Measurements from ENCODE around the gene FGD1.

Gene FGD1

DNA sequence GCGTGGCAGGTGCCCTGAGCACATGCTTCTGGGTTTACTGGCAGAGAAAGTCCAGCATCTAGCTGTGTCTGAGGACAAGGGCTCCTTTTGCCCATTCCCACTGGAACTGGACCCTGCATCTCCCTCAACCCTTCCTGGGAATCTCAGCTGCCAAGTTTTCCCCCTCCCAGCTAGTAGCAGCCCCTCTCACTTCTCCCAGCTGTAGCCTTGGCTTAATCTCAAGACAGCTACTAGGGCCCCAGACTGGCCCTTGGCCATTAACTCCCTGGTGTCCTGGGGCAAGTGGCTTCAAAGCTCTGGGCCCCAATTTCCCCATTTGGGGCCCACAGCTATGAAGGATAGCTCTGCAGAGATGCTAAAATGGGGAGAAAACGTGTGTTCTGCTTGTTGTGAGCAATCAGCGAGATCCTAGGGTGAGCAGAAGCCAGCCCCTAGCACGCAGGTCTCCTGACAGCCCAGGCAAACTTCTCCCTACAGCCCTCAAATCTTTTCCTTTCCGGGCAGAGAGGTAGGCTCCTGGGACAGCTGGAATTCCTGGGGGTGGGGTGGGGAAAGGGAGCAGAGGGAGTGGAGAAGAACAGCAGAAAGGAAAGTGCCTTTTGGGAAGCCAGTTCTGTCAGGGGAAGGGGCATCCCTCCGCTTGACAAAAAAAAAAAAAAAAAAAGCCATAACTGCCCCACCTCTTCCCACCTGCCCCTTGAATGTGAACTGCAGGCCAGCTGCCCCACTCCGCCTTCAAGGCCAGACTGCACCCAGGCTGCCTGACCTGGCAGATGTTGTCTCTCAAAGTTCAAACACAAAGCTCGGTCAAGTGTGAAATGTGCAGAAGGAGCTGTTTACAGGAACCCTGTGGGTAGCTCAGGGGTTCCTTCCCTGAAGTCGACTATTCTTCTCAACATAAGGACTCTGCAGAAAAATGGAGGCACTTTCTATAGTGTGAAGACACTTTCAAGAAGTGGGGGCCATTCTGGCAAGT, 16.6 kb downstream of the FGD1 start:
- Histone ChIP-seq H3K4me3 (ENCODE audit: insufficient read depth, low read length, poor library complexity, severe bottlenecking) (no peak overlapping the region), H3K27me3 (ENCODE audit: low read length) (no peaks in the 10 kb centered on the region)

DNA sequence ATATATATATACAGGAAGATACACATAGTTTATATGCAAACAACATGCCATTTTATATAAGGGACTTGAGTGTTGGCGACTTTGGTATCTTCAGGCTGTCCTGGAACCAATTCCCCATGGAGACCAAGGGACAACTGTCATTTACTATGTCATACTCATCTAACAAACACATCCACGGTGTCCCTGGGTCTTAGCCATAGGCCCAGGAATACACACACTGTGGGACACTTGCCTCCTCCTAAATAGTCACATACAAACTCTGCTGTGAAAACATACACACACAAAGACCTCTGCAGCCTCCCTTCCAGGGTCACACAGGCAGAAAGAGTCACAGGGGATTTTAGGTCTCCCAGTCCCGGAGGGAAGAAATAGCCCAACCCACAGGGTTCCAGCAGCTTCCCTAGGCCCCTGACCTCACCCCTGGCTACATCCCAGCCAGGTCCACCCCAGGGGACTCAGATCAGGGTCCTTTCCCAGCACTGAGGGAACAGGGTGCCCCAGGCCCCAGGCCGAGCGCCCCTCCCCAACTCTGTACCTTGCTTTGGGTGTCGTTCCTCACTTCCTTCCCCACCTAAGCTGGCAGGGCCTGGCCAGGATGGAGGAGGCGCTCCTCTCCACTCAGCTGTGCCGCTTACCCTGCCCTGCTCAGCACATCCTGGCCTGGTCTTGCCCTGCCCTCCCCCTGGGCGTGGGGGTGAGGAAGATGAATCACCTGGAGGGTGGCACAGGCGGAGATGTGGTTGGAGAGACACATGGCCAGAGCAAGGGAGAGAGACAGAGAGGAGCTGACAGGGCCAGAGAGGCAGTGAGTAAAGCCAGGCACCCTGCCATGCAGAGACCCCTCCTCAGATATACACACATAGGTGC, 21.8 kb downstream of the FGD1 start:
- no peaks in the 10 kb centered on the region for H3K36me3 ChIP-seq (ENCODE audit: low read length)
- H3K4me2 ChIP-seq (ENCODE audit: low read depth, low read length, poor library complexity, severe bottlenecking) = no peak overlapping the region
- H3K79me2 ChIP-seq (ENCODE audit: insufficient read depth, low read length) = no peaks in the 10 kb centered on the region
- TF ChIP-seq EZH2phosphoT487 (conservative IDR thresholded peaks at IDR 0.05; ENCODE audit: low read length) = no peak
- TF ChIP-seq, protein P1, sequence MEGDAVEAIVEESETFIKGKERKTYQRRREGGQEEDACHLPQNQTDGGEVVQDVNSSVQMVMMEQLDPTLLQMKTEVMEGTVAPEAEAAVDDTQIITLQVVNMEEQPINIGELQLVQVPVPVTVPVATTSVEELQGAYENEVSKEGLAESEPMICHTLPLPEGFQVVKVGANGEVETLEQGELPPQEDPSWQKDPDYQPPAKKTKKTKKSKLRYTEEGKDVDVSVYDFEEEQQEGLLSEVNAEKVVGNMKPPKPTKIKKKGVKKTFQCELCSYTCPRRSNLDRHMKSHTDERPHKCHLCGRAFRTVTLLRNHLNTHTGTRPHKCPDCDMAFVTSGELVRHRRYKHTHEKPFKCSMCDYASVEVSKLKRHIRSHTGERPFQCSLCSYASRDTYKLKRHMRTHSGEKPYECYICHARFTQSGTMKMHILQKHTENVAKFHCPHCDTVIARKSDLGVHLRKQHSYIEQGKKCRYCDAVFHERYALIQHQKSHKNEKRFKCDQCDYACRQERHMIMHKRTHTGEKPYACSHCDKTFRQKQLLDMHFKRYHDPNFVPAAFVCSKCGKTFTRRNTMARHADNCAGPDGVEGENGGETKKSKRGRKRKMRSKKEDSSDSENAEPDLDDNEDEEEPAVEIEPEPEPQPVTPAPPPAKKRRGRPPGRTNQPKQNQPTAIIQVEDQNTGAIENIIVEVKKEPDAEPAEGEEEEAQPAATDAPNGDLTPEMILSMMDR (IDR thresholded peaks at IDR 0.05; ENCODE audit: insufficient read depth, low read length, poor library complexity, severe bottlenecking) = no peak
- no peak overlapping the region for H3K4me3 ChIP-seq (ENCODE audit: insufficient read depth, low read length, poor library complexity, severe bottlenecking)
- H3K27me3 ChIP-seq (ENCODE audit: low read length) = no peaks in the 10 kb centered on the region
- no peaks in the 10 kb centered on the region for H3K9me3 ChIP-seq (ENCODE audit: insufficient read depth, low read length)
- H3F3A ChIP-seq (ENCODE audit: insufficient read depth) = no peaks in the 10 kb centered on the region
- H3K9ac ChIP-seq (ENCODE audit: low read length) = no peak overlapping the region
- no peak overlapping the region for H3K27ac ChIP-seq (ENCODE audit: low read depth, low read length)
- no peaks in the 10 kb centered on the region for H3K9me2 ChIP-seq (replicated peaks; ENCODE audit: insufficient read depth, low read length)
- H4K20me1 ChIP-seq (ENCODE audit: low read depth, low read length) = no peaks in the 10 kb centered on the region
- H2AFZ ChIP-seq (ENCODE audit: low read depth, low read length, severe bottlenecking) = no peak overlapping the region

More for the DNA sequence above, 16.6 kb downstream of the FGD1 start:
- no peaks in the 10 kb centered on the region for H3K9me3 ChIP-seq (ENCODE audit: insufficient read depth, low read length)
- H3K79me2 ChIP-seq (ENCODE audit: insufficient read depth, low read length) = no peaks in the 10 kb centered on the region
- H3K36me3 ChIP-seq (ENCODE audit: low read length) = no peaks in the 10 kb centered on the region
- no peak overlapping the region for H3K27ac ChIP-seq (ENCODE audit: low read depth, low read length)
- H3K4me2 ChIP-seq (ENCODE audit: low read depth, low read length, poor library complexity, severe bottlenecking) = no peak overlapping the region
- H4K20me1 ChIP-seq (ENCODE audit: low read depth, low read length) = no peaks in the 10 kb centered on the region
- H2AFZ ChIP-seq (ENCODE audit: low read depth, low read length, severe bottlenecking) = no peak overlapping the region
- H3K9me2 ChIP-seq (replicated peaks; ENCODE audit: insufficient read depth, low read length) = no peaks in the 10 kb centered on the region
- H3F3A ChIP-seq (ENCODE audit: insufficient read depth) = no peaks in the 10 kb centered on the region
- H3K9ac ChIP-seq (ENCODE audit: low read length) = no peak overlapping the region
- TF ChIP-seq, protein P1 (IDR thresholded peaks at IDR 0.05; ENCODE audit: insufficient read depth, low read length, poor library complexity, severe bottlenecking) = no peak
- TF ChIP-seq EZH2phosphoT487 (conservative IDR thresholded peaks at IDR 0.05; ENCODE audit: low read length) = no peak

DNA sequence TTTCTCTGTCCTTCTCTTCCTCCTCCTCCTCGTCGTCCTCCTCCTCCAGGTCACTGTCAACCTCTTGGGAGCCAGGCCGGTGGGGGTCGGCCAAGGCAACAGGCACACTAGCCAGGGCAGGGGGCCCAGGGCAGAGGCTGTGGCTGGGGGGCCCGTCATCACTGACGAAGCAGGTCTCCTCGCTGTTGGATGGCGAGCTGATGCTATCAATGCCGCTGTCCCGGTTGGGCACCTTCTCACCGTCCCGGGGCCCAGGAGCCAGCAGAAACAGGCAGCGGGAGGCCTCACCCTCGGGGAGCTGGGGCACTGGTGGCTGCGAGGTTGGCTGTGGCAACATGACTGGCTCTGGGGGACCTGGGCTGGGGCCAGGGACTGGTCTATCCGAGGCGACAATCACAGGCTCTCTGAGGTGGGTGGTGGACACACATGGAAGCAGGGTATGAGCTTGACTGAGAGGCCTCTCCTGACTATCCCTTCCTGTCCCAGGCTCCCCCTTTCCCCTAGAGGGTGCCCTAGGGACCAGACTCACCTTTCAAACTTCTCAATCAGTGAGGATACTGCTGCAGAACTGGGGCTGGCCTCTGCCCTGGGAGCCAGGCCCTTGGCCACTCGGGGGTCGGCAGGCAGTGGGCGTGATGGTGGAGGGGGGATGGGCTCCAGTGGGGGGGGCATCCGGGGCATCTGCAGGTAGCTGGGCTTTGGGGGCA, 25.8 kb downstream of the FGD1 start:
- Histone ChIP-seq H3K4me2 (ENCODE audit: low read depth, low read length, poor library complexity, severe bottlenecking) (no peak overlapping the region), H3F3A (ENCODE audit: insufficient read depth) (no peaks in the 10 kb centered on the region), H3K9ac (ENCODE audit: low read length) (no peak overlapping the region), H4K20me1 (ENCODE audit: low read depth, low read length) (no peaks in the 10 kb centered on the region), H3K9me2 (replicated peaks; ENCODE audit: insufficient read depth, low read length) (no peaks in the 10 kb centered on the region), H3K4me3 (ENCODE audit: insufficient read depth, low read length, poor library complexity, severe bottlenecking) (no peak overlapping the region), H3K9me3 (ENCODE audit: insufficient read depth, low read length) (no peaks in the 10 kb centered on the region), H2AFZ (ENCODE audit: low read depth, low read length, severe bottlenecking) (no peak overlapping the region), H3K27me3 (ENCODE audit: low read length) (no peaks in the 10 kb centered on the region), H3K27ac (ENCODE audit: low read depth, low read length) (no peak overlapping the region), H3K79me2 (ENCODE audit: insufficient read depth, low read length) (no peaks in the 10 kb centered on the region), H3K36me3 (ENCODE audit: low read length) (no peaks in the 10 kb centered on the region)
- no peak for TF ChIP-seq EZH2phosphoT487 (conservative IDR thresholded peaks at IDR 0.05; ENCODE audit: low read length)
- TF ChIP-seq, protein P1 (IDR thresholded peaks at IDR 0.05; ENCODE audit: insufficient read depth, low read length, poor library complexity, severe bottlenecking) = no peak
